Mucosa of stomach (tissue), 1 donor: Measurements from ENCODE around the gene TEX22.

Experiments used
- H3K27me3 ChIP-seq: one replicate; pipeline ENCODE4 v1.7.0; 2013; ENCODE audit warnings: mild to moderate bottlenecking, low read length; ENCODE audit not compliant: control insufficient read depth, insufficient read depth
- H3K36me3 ChIP-seq: one replicate; pipeline ENCODE4 v1.7.0; 2013; ENCODE audit warnings: low read length; ENCODE audit not compliant: control insufficient read depth, insufficient read depth
- H3K4me1 ChIP-seq: one replicate; pipeline ENCODE4 v1.7.0; 2013; ENCODE audit warnings: mild to moderate bottlenecking, low read length; ENCODE audit not compliant: control insufficient read depth, insufficient read depth
- H3K4me3 ChIP-seq: one replicate; pipeline ENCODE4 v1.7.0; 2013; ENCODE audit warnings: low read length
- H3K9ac ChIP-seq: one replicate; pipeline ENCODE4 v1.7.0; 2013; ENCODE audit warnings: mild to moderate bottlenecking, low read length, moderate library complexity
- H3K9me3 ChIP-seq: one replicate; pipeline ENCODE4 v1.7.0; 2013; ENCODE audit warnings: mild to moderate bottlenecking, low read length, moderate library complexity; ENCODE audit not compliant: control insufficient read depth
- donor health status: Pancreatic carcinoma.

Gene TEX22

DNA sequence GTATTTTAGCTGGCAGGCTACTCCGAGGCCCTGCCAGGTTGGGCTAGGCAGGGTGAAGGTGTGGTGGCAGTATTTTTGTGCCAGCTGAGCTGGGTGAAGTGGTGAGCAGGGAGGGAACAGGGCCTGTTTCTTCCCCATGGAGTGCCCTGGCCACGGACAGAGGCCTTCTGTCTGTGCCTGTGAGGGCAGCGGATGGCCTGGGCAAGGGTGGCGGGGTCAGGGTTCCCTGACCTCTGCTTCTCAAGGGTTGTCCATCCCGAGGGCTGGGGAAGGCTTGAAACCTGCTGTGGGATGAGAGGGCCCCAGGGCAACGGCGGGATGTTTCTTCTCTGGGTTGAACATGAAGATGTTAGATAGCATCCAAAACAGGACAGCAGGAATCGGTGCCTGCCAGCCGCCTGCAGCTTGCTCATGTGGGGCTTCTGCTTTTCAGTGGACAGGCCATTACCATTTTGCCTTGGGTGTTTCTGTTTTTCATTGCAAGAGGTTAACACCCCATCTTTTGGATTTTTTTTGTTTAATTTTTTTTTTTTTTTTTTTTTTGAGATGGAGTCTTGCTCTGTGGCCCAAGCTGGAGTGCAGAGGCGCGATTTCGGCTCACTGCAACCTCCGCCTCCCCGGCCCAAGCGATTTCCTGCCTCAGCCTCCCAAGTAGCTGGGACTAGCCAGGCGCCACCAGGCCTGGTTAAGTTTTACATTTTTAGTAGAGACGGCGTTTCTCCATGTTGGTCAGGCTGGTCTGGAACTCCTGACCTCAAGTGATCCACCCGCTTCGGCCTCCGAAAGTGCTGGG lies 24.6 kb downstream of the TEX22 start:
- Histone ChIP-seq H3K27me3 (no peaks in the 10 kb centered on the region), H3K36me3 (no peaks in the 10 kb centered on the region), H3K9me3 (no peaks in the 10 kb centered on the region), H3K4me3 (no peak overlapping the region), H3K4me1 (peaks cover 32% of the 10 kb centered on the region), H3K9ac (no peak overlapping the region)

DNA sequence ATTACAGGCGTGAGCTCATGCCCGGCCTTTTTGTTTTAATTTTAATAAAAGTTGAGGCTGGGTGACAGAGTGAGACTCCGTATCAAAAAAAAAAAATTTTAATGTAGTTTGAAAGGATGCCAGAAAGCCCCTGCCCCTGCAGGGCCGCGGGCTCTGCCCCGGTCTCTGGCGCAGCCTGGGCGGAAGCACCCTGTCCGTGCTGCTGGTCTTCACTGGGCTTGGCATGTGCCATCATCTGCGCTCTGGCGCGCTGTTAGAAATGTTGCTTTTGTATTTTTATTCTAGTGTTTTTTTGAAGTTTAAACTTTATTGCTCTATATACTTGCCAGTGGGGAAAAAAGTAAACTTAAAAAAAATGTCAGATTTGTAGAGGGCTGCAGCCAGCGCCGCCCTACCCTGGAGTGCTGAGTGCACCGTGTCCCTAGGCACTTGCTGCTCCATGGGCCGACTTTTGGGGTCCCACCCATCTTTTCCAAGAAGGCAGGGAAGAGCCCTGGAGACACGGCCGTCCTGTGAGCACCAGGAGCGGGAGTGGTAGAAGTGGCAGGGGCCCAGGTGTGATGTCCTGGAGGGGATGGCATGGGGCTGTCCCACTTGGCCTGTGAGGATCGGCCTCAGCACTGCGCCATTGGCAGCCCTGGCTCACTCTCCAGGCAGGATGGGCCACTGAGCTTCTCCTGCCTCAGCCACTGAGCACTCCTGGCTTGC lies 25.3 kb downstream of the TEX22 start:
- Histone ChIP-seq H3K27me3 (no peaks in the 10 kb centered on the region), H3K9ac (no peak overlapping the region), H3K4me3 (no peak overlapping the region), H3K36me3 (no peaks in the 10 kb centered on the region), H3K9me3 (no peaks in the 10 kb centered on the region), H3K4me1 (peaks cover 32% of the 10 kb centered on the region)

DNA sequence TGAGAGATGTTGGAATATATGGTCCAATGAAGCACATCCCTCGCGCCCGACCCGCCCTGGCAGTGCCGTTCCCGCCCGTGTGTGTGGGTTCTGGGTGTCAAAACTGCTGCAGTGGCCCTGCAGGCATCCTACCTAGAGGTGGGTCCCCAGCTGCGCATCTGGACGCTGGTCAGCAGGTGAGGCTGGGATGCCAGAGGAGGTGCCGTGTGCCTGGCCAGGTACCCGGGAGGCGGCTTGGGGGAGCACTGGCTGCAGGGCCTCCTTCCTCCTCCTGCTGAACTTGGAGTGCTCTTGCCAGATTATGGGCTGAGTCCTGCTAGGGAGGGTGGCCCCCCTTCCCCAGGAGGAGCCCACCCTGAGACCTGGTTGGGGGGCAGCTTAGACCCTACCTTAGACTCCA lies 26.5 kb downstream of the TEX22 start:
- Histone ChIP-seq H3K36me3 (no peaks in the 10 kb centered on the region), H3K4me1 (peaks cover 23% of the 10 kb centered on the region), H3K27me3 (no peaks in the 10 kb centered on the region), H3K9ac (no peak overlapping the region), H3K9me3 (no peaks in the 10 kb centered on the region), H3K4me3 (no peak overlapping the region)

DNA sequence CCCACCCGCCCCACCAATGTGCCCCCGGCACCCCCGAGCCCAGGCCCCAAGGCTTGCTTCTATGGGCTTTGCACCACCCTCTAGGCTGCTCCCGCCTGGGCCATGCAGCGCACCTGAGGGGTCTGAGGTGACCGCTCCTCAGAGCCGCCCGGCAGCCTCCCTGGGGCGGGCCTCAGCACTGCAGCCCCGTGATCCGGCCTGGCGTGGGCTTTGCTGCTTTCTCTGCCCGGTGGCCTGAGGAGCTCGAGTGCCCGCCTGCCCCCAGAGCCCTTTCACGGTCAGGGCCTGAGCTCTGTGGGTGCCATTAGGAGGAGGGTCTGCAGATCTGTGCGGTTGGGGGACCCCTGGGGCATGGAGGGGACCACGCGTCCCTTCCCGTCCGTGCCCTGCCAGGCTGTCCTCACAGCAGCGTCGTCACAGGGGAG lies 27.5 kb downstream of the TEX22 start:
- Histone ChIP-seq H3K4me1 (peaks cover 19% of the 10 kb centered on the region), H3K9ac (no peak overlapping the region), H3K4me3 (no peak overlapping the region), H3K9me3 (no peaks in the 10 kb centered on the region), H3K27me3 (no peaks in the 10 kb centered on the region), H3K36me3 (no peaks in the 10 kb centered on the region)

DNA sequence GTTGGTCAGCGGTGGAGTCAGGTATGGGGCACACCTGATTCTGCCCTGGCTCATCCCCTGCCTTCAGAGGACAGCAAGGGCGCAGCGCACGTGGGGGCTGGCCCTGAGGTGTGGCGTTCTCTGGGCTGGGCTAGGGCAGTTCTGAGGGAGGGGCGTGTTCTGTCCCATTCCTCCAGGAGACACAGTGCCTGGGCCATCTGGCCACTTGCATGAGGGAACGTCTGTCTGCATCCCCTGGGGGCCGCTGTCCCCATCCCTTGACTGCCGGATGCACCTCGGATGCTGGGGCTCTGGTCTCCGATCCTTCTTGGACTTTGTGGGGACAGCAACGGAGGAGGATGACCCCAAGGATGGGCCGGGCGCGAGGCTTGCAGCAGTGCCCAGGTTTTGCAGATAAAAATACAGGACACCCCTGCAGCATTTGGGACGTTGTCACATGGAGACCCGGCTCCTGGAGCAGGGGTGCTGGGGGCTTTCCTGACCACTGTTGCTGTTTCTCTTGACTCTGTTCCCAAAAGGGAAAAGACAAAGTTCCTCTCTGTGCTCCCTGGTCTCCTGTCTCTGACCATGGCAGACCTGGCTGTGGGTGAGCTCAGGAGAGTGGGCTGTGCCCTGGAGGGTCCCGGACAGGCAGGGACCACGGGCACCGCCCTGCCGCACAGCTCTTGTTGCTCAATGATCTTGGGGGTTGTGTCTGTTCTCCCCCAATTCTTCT lies 28.2 kb downstream of the TEX22 start:
- H3K4me1 ChIP-seq, result peaks cover 12% of the 10 kb centered on the region
- no peaks in the 10 kb centered on the region for H3K9me3 ChIP-seq
- no peaks in the 10 kb centered on the region for H3K27me3 ChIP-seq
- no peaks in the 10 kb centered on the region for H3K36me3 ChIP-seq
- no peak overlapping the region for H3K9ac ChIP-seq
- H3K4me3 ChIP-seq, result no peak overlapping the region

DNA sequence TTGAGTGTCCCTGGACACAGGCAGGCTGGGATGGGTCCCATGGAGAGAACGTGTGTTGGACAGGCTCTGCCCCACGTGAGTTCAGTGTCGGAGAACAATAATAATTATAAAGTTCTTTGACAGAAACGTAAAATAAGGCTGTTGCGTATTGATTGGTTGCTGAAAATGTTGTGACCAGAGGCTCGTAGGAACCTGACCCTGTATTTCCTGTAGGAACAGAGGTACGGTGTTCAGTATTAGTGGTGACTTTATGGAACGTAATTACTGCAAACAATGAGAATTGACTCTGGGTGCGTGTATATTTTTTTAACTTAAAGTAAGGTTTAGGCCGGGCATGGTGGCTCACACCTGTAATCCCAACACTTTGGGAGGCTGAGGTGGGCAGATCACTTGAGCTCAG lies 29.1 kb downstream of the TEX22 start:
- Histone ChIP-seq H3K4me1 (peaks cover 4% of the 10 kb centered on the region), H3K36me3 (no peaks in the 10 kb centered on the region), H3K4me3 (no peak overlapping the region), H3K27me3 (no peaks in the 10 kb centered on the region), H3K9ac (no peak overlapping the region), H3K9me3 (no peaks in the 10 kb centered on the region)

DNA sequence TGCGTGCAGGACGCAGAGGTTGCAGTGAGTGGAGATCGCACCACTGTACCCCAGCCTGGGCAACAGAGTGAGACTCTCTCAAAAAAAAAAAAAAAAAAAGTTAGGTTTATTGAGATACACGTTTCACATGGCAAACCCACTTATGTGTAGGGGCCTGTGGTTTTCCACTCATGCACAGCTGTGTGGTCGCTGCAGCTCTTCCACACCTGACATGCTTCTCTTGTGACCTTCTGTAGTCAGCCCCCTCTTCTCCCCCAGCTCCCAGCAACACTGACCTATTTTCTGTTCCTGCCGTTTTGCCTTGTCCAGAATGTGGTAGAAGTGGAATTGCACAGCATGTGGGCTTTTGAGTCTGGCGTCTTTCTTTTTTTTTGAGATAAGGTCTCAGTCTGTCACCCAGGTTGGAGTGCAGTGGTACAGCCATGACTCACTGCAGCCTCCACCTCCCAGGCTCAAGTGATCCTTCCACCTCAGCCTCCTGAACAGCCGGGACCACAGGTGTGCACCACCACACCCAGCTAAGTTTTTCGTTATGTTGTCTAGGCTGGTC lies 29.7 kb downstream of the TEX22 start:
- H3K9me3 ChIP-seq, result no peaks in the 10 kb centered on the region
- H3K9ac ChIP-seq, result no peak overlapping the region
- no peaks in the 10 kb centered on the region for H3K4me1 ChIP-seq
- no peaks in the 10 kb centered on the region for H3K36me3 ChIP-seq
- no peak overlapping the region for H3K4me3 ChIP-seq
- H3K27me3 ChIP-seq, result no peaks in the 10 kb centered on the region

DNA sequence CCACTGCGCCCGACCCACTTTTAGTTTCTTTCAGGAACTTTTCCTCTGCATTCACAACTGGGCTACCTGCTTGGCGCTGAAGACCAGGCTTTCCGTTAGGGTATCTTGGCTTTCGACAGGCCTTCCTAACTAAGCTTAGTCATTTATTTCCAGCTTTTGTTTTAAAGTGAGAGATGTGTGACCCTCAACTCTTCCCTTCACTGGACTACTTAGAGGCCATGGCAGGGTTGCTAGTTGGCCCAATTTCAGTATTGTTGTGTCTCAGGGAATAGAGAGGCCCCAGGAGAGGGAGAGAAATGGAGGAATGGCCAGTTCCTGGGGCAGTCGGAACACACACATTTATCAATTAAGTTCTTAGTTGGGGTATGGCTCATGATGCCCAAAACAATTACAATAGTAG lies 31.7 kb downstream of the TEX22 start:
- Histone ChIP-seq H3K4me1 (no peaks in the 10 kb centered on the region), H3K36me3 (no peaks in the 10 kb centered on the region), H3K27me3 (no peaks in the 10 kb centered on the region), H3K4me3 (no peak overlapping the region), H3K9ac (no peak overlapping the region), H3K9me3 (no peaks in the 10 kb centered on the region)

DNA sequence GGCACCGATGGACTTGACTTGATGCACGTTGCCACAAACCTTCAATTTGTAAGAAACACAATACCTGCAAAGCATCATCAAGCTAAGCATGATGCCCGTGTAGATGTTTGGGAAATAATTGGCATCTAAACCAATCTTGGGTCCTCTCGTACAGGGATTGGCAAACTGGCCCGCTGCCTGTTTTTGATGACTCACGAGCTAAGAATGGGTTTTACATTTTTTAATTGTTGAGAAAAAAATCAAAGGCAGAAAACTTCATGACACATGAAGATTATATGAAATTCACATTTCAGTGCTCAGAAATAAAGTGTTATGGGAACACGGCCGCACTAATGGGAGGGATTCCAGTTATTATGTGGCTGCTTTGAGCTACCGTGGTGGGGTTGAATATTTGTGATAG lies 32.2 kb downstream of the TEX22 start:
- Histone ChIP-seq H3K4me1 (no peaks in the 10 kb centered on the region), H3K9me3 (no peaks in the 10 kb centered on the region), H3K9ac (no peak overlapping the region), H3K27me3 (no peaks in the 10 kb centered on the region), H3K4me3 (no peak overlapping the region), H3K36me3 (no peaks in the 10 kb centered on the region)

DNA sequence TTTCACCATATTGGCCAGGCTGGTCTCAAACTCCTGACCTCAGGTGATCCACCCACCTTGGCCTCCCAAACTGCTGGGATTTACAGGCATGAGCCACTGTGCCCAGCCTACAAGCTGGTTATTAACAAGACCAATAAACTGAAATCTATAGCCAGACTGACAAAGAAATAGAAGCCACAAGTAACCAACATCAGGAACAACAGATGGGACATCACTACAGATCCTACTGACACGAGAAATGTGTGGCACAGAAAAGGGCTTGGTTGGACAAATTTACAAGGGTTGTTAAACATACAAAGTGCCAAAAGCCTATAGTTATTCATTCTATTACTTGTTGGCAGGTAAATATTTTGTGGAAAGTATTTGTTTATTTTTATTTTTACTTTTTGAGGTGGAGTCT lies 32.9 kb downstream of the TEX22 start:
- H3K9me3 ChIP-seq, result no peaks in the 10 kb centered on the region
- no peaks in the 10 kb centered on the region for H3K4me1 ChIP-seq
- no peaks in the 10 kb centered on the region for H3K36me3 ChIP-seq
- H3K27me3 ChIP-seq, result no peaks in the 10 kb centered on the region
- no peak overlapping the region for H3K9ac ChIP-seq
- no peak overlapping the region for H3K4me3 ChIP-seq

DNA sequence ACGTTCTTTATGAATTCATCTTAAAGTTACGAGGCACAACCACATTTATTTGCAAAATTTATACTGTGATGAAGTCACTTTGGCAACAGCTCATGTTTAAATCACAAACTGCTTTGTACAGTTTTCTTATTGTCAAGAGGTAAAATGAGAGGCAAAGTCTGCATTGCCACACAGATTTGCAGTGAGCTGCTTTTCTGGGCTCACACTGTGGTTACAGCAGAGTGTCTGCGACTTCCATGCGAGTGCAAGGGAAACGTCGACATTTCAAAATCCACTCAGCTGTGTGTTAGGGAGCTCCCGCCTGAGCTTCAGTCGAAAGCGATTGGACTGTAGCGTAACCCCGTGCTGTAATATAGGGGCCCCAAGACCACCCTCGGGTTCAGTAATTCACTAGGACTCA lies 34.3 kb downstream of the TEX22 start:
- Histone ChIP-seq H3K9me3 (no peaks in the 10 kb centered on the region), H3K36me3 (no peaks in the 10 kb centered on the region), H3K27me3 (no peaks in the 10 kb centered on the region), H3K4me1 (peaks cover 4% of the 10 kb centered on the region), H3K9ac (no peak overlapping the region), H3K4me3 (no peak overlapping the region)

DNA sequence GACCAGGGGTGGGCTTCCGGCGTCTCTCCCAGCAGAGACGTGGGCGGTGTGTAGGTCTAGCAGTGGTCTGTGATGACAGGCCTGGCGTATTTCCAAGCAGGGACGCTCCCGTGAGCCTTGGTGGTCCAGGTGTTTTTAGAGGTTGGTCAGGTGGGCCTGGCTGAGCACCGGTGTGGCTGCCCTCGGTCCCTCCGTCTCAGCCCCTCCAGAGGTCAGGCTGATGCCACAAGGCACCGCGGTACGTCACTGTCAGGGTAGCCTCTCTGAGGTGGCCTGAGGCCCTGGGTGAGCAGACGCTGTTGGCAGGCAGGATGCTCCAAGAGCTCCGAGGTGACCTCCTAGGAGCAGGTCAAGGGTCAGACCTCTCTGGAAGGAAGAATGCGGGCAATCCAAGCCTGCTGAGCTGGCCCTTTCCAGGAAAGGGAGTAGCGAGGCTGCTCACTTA lies 34.8 kb downstream of the TEX22 start:
- H3K9ac ChIP-seq, result no peak overlapping the region
- no peaks in the 10 kb centered on the region for H3K36me3 ChIP-seq
- H3K27me3 ChIP-seq, result no peaks in the 10 kb centered on the region
- H3K4me1 ChIP-seq, result peaks cover 4% of the 10 kb centered on the region
- H3K4me3 ChIP-seq, result no peak overlapping the region
- no peaks in the 10 kb centered on the region for H3K9me3 ChIP-seq
